IMR-90 (cell line): ENCODE data around the gene ARHGAP32.

Experiments
- BHLHE40 ChIP-seq: fragments of 150-350 bp; IDR thresholded peaks from 2 replicates; pipeline ENCODE4 v1.6.1; 2016; ENCODE audit warnings: mild to moderate bottlenecking, low read depth, low read length
- CHD1 ChIP-seq: IDR thresholded peaks from 2 replicates; pipeline ENCODE4 v1.6.1; 2012; ENCODE audit warnings: low read depth, low read length, improper control_type of control experiment
- POLR2A ChIP-seq: IDR thresholded peaks from 2 replicates; pipeline ENCODE4 v1.6.1; 2012; ENCODE audit warnings: mild to moderate bottlenecking, low read depth, low read length
- RAD21 ChIP-seq: IDR thresholded peaks from 2 replicates; pipeline ENCODE4 v1.6.1; 2012; ENCODE audit warnings: low read length, improper control_type of control experiment
- RFX5 ChIP-seq: IDR thresholded peaks from 2 replicates; pipeline ENCODE4 v1.8.0; 2012; ENCODE audit warnings: low read depth, mild to moderate bottlenecking, low read length, moderate library complexity
- SMC3 ChIP-seq: fragments of 150-350 bp; IDR thresholded peaks from 2 replicates; pipeline ENCODE4 v1.6.1; 2016; ENCODE audit warnings: low read depth, mild to moderate bottlenecking, antibody characterized with exemption, low read length, moderate library complexity
- TF ChIP-seq, protein P1 (sequence below): conservative IDR thresholded peaks from 2 replicates; pipeline ENCODE4 v1.5.1; 2012; ENCODE audit warnings: mild to moderate bottlenecking, low read depth, low read length, improper control_type of control experiment

DNA sequence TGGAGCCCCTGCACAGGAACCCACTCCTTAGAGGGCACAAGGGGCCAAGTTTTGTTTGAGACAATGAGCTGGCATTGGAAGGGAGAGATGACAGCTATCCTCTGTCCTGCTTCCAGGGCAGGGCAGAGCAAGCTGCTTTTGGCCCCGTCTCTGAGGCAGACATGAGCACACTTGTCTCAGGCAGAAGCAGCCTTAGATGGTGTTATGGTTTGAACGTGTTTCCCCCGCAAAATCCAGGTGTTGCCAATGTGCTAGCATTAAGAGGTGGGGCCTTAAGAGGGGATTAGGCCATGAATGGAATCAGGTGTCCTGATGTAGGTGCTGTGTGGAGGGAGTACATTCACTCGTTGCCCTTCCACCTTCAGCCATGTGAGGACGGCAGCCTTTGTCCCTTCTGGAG, 252.0 kb downstream of the ARHGAP32 start:
- TF ChIP-seq, protein P1, sequence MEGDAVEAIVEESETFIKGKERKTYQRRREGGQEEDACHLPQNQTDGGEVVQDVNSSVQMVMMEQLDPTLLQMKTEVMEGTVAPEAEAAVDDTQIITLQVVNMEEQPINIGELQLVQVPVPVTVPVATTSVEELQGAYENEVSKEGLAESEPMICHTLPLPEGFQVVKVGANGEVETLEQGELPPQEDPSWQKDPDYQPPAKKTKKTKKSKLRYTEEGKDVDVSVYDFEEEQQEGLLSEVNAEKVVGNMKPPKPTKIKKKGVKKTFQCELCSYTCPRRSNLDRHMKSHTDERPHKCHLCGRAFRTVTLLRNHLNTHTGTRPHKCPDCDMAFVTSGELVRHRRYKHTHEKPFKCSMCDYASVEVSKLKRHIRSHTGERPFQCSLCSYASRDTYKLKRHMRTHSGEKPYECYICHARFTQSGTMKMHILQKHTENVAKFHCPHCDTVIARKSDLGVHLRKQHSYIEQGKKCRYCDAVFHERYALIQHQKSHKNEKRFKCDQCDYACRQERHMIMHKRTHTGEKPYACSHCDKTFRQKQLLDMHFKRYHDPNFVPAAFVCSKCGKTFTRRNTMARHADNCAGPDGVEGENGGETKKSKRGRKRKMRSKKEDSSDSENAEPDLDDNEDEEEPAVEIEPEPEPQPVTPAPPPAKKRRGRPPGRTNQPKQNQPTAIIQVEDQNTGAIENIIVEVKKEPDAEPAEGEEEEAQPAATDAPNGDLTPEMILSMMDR = no peak
- TF ChIP-seq POLR2A (no peak), RAD21 (no peak), RFX5 (no peak), SMC3 (no peak), CHD1 (no peak), BHLHE40 (no peak)
